Neural progenitor cell (in vitro differentiated cells): ENCODE results near the gene LRP2. TPM values are rescaled to one million over a fixed set of nuclear protein-coding genes. Genes with fewer than 3 reads are reported as not detected.

Experiments used
- DNase-seq: peaks from one replicate; pipeline ENCODE4 v3.0.0-alpha.2; 2016; ENCODE audit warnings: low spot score
- H2AFZ ChIP-seq: fragments of 200-600 bp; sonication (generic); replicated peaks from 2 replicates; pipeline ENCODE4 v1.6.1; 2016; ENCODE audit warnings: antibody characterized with exemption
- H3F3A ChIP-seq: fragments of 200-600 bp; sonication (generic); 2 replicates; pipeline ENCODE4 v1.6.1; 2016; ENCODE audit warnings: antibody characterized with exemption, low read depth
- H3K27ac ChIP-seq: fragments of 200-600 bp; sonication (generic); 2 replicates; pipeline ENCODE4 v1.5.1; 2016; ENCODE audit warnings: mild to moderate bottlenecking
- H3K27me3 ChIP-seq: fragments of 200-600 bp; sonication (generic); 2 replicates; pipeline ENCODE4 v1.6.1; 2016; ENCODE audit warnings: mild to moderate bottlenecking, moderate library complexity
- H3K36me3 ChIP-seq: fragments of 200-600 bp; sonication (generic); 2 replicates; pipeline ENCODE4 v1.5.1; 2016
- H3K4me1 ChIP-seq: fragments of 200-600 bp; sonication (generic); 2 replicates; pipeline ENCODE4 v1.6.1; 2016; ENCODE audit warnings: mixed run types
- H3K4me2 ChIP-seq: fragments of 200-600 bp; sonication (generic); 2 replicates; pipeline ENCODE4 v1.6.1; 2016
- H3K4me3 ChIP-seq: fragments of 200-600 bp; sonication (generic); 2 replicates; pipeline ENCODE4 v1.5.1; 2016
- H3K79me2 ChIP-seq: fragments of 200-600 bp; sonication (generic); 2 replicates; pipeline ENCODE4 v1.6.1; 2016; ENCODE audit warnings: low read depth
- H3K9ac ChIP-seq: fragments of 200-600 bp; sonication (generic); 2 replicates; pipeline ENCODE4 v1.6.1; 2016
- H3K9me3 ChIP-seq: fragments of 200-600 bp; sonication (generic); 2 replicates; pipeline ENCODE4 v1.5.1; 2016; ENCODE audit warnings: low read depth
- H4K20me1 ChIP-seq: fragments of 200-600 bp; sonication (generic); 2 replicates; pipeline ENCODE4 v1.6.1; 2016; ENCODE audit warnings: low read depth
- H3K27ac Mint-ChIP-seq: 3 replicates; pipeline ENCODE4 v1.8.0; 2021; ENCODE audit warnings: mixed read lengths
- H3K27me3 Mint-ChIP-seq: 2 replicates; pipeline ENCODE4 v1.8.0; 2022; ENCODE audit warnings: low read depth, mild to moderate bottlenecking, inconsistent platforms, moderate library complexity, mixed read lengths; ENCODE audit not compliant: insufficient read depth
- H3K36me3 Mint-ChIP-seq: 3 replicates; pipeline ENCODE4 v1.8.0; 2021; ENCODE audit warnings: mixed read lengths
- H3K4me1 Mint-ChIP-seq: 3 replicates; pipeline ENCODE4 v1.8.0; 2021; ENCODE audit warnings: mixed read lengths
- H3K4me3 Mint-ChIP-seq: 3 replicates; pipeline ENCODE4 v1.8.0; 2021; ENCODE audit warnings: mild to moderate bottlenecking, moderate library complexity, mixed read lengths
- H3K9me3 Mint-ChIP-seq: 3 replicates; pipeline ENCODE4 v1.8.0; 2020; ENCODE audit warnings: mixed read lengths
- CTCF ChIP-seq: fragments of 200-600 bp; sonication (generic); IDR thresholded peaks from 2 replicates; pipeline ENCODE4 v1.5.1; 2017; ENCODE audit warnings: antibody characterized with exemption, mild to moderate bottlenecking
- EZH2 ChIP-seq: fragments of 200-600 bp; sonication (generic); IDR thresholded peaks from 2 replicates; pipeline ENCODE4 v1.6.1; 2017; ENCODE audit warnings: antibody characterized with exemption, mild to moderate bottlenecking, moderate library complexity
- EZH2phosphoT487 ChIP-seq: fragments of 200-600 bp; sonication (generic); IDR thresholded peaks from 2 replicates; pipeline ENCODE4 v1.6.1; 2017; ENCODE audit warnings: antibody characterized with exemption
- total RNA-seq: library from RNA; depleted of rRNA; stranded (reverse); fragments of >200 nt; gene quantifications from 2 replicates; pipeline ENCODE4 v1.2.3, GENCODE V29; 2015; ENCODE audit warnings: low replicate concordance

Gene LRP2
- total RNA-seq, 1 donor from 2014 or later: 143 TPM

- DNase-seq: no peak
- H3K9me3 Mint-ChIP-seq: no peaks in the 10 kb centered on the region
- TF ChIP-seq EZH2 (no peak), CTCF (no peak), EZH2phosphoT487 (no peak)
- Histone ChIP-seq H3K27me3 (no peaks in the 10 kb centered on the region), H3F3A (no peaks in the 10 kb centered on the region), H3K4me1 (peaks cover 16% of the 10 kb centered on the region), H3K27ac (no peak overlapping the region), H3K9ac (no peak overlapping the region), H2AFZ (peak overlapping the region; percentile 61), H3K4me3 (no peak overlapping the region), H3K4me2 (no peak overlapping the region), H3K36me3 (no peaks in the 10 kb centered on the region), H4K20me1 (no peaks in the 10 kb centered on the region), H3K79me2 (no peaks in the 10 kb centered on the region), H3K9me3 (no peaks in the 10 kb centered on the region)
- peaks cover 2% of the 10 kb centered on the region for H3K4me1 Mint-ChIP-seq
- H3K36me3 Mint-ChIP-seq: no peaks in the 10 kb centered on the region
- H3K4me3 Mint-ChIP-seq: no peak overlapping the region
- peaks cover 2% of the 10 kb centered on the region for H3K27me3 Mint-ChIP-seq
- no peak overlapping the region for H3K27ac Mint-ChIP-seq
Observed at GRCh38 chr2:169388161-169388560, 25.8 kb upstream of the LRP2 start.

- no peaks in the 10 kb centered on the region for H3K4me1 Mint-ChIP-seq
- H3K27ac ChIP-seq: no peak overlapping the region
- no peak overlapping the region for H3K9ac ChIP-seq
- no peaks in the 10 kb centered on the region for H3K27me3 ChIP-seq
- no peak for DNase-seq
- no peak overlapping the region for H2AFZ ChIP-seq
- no peaks in the 10 kb centered on the region for H4K20me1 ChIP-seq
- peaks cover 9% of the 10 kb centered on the region for H3K4me1 ChIP-seq
- no peaks in the 10 kb centered on the region for H3K79me2 ChIP-seq
- H3K4me3 Mint-ChIP-seq: no peak overlapping the region
- H3K36me3 ChIP-seq: no peaks in the 10 kb centered on the region
- no peaks in the 10 kb centered on the region for H3K9me3 ChIP-seq
- no peak overlapping the region for H3K4me2 ChIP-seq
- H3K4me3 ChIP-seq: no peak overlapping the region
- H3K27me3 Mint-ChIP-seq: peaks cover 2% of the 10 kb centered on the region
- H3F3A ChIP-seq: no peaks in the 10 kb centered on the region
- no peaks in the 10 kb centered on the region for H3K36me3 Mint-ChIP-seq
- H3K27ac Mint-ChIP-seq: no peak overlapping the region
- H3K9me3 Mint-ChIP-seq: no peaks in the 10 kb centered on the region
- no peak for TF ChIP-seq EZH2phosphoT487
Observed at GRCh38 chr2:169386722-169387121, 24.4 kb upstream of the LRP2 start.

GRCh38 chr2:169384816-169385215, 22.5 kb upstream of the LRP2 start:
- Histone ChIP-seq H3K9me3 (no peaks in the 10 kb centered on the region), H2AFZ (no peak overlapping the region), H3K4me3 (no peak overlapping the region), H3K4me2 (no peak overlapping the region), H3K9ac (no peak overlapping the region), H3K79me2 (no peaks in the 10 kb centered on the region), H3K27ac (no peak overlapping the region), H3K36me3 (no peaks in the 10 kb centered on the region), H3F3A (no peaks in the 10 kb centered on the region), H3K27me3 (no peaks in the 10 kb centered on the region), H3K4me1 (no peaks in the 10 kb centered on the region), H4K20me1 (no peaks in the 10 kb centered on the region)
- no peaks in the 10 kb centered on the region for H3K4me1 Mint-ChIP-seq
- H3K27me3 Mint-ChIP-seq: no peaks in the 10 kb centered on the region
- H3K4me3 Mint-ChIP-seq: no peak overlapping the region
- H3K9me3 Mint-ChIP-seq: no peaks in the 10 kb centered on the region
- DNase-seq: no peak
- TF ChIP-seq EZH2: no peak
- no peak for TF ChIP-seq CTCF
- no peak for TF ChIP-seq EZH2phosphoT487
- H3K36me3 Mint-ChIP-seq: no peaks in the 10 kb centered on the region
- H3K27ac Mint-ChIP-seq: no peak overlapping the region

- Mint-ChIP-seq H3K4me3 (no peak overlapping the region), H3K4me1 (no peaks in the 10 kb centered on the region), H3K27me3 (no peaks in the 10 kb centered on the region), H3K36me3 (no peaks in the 10 kb centered on the region), H3K9me3 (peaks cover 3% of the 10 kb centered on the region), H3K27ac (no peak overlapping the region)
- Histone ChIP-seq H3F3A (no peaks in the 10 kb centered on the region), H3K4me1 (no peaks in the 10 kb centered on the region), H3K27me3 (no peaks in the 10 kb centered on the region), H3K4me2 (no peak overlapping the region), H3K9ac (no peak overlapping the region), H4K20me1 (no peaks in the 10 kb centered on the region), H3K4me3 (no peak overlapping the region), H3K9me3 (no peaks in the 10 kb centered on the region), H3K79me2 (no peaks in the 10 kb centered on the region), H3K36me3 (no peaks in the 10 kb centered on the region), H3K27ac (no peak overlapping the region), H2AFZ (no peak overlapping the region)
- TF ChIP-seq EZH2phosphoT487: no peak
- no peak for TF ChIP-seq EZH2
- no peak for TF ChIP-seq CTCF
- no peak for DNase-seq
Observed at GRCh38 chr2:169372561-169372960, 10.2 kb upstream of the LRP2 start.
